Mucosa of descending colon (tissue), 3 donors: ENCODE results near the gene TFDP2. TPM values are rescaled to one million over a fixed set of nuclear protein-coding genes. Genes with fewer than 3 reads are reported as not detected.

Source experiments
- ATAC-seq: fragments of 200-7000 bp; cut with Tn5 transposase; one replicate; pipeline ENCODE4 v1.9.1; 2020; ENCODE audit warnings: mild to moderate bottlenecking, moderate library complexity
- DNase-seq, 3 donors: peaks; one replicate each; pipeline ENCODE4 v3.0.0-alpha.2; 2020
- H3K36me3 ChIP-seq: fragments of 200-600 bp; one replicate; pipeline ENCODE4 v1.8.0; 2021; ENCODE audit warnings: low read depth, mild to moderate bottlenecking
- H3K4me1 ChIP-seq: fragments of 200-600 bp; one replicate; pipeline ENCODE4 v1.8.0; 2021; ENCODE audit warnings: low read depth, mild to moderate bottlenecking
- H3K4me3 ChIP-seq: fragments of 200-600 bp; one replicate; pipeline ENCODE4 v1.8.0; 2021; ENCODE audit warnings: mild to moderate bottlenecking
- H3K9me3 ChIP-seq: fragments of 200-600 bp; one replicate; pipeline ENCODE4 v1.8.0; 2021; ENCODE audit warnings: mild to moderate bottlenecking
- intact Hi-C, 2 donors: fragments of 100-400 bp; cut with DNase I in 1 of 2; cut with micrococcal nuclease in 1 of 2; formaldehyde crosslinking; loops; one replicate each; pipeline versions ENCODE4 v1.11.0 to v1.11.1; 2022; cut with DNase I, micrococcal nuclease
- total RNA-seq, 3 donors: library from RNA; stranded (reverse); fragmentation: NEBNext Ultra II Directional in 2 of 3; extraction: Animal tissue kit (Norgen Biotek cat#: 25700) in 2 of 3; gene quantifications; one replicate each; pipeline versions ENCODE4 v1.2.1 to v1.2.4, GENCODE V29; 2021 to 2023
- TF ChIP-seq, protein P1 (sequence below): fragments of 200-600 bp; IDR thresholded peaks from one replicate; pipeline ENCODE4 v1.8.0; 2022; ENCODE audit warnings: antibody characterized with exemption, mild to moderate bottlenecking
- donor health status: DM: no; HTN: no; CAD: no; lungs with moderate emphysema.
- donor health status: DM: no; HTN: no; CAD: no.
- donor health status: DM: no; HTN: yes; CAD: no.

TFDP2 gene
- total RNA-seq, 3 donors from 2014 or later, result 45.1 to 61.4 (median 54.8) TPM

DNA sequence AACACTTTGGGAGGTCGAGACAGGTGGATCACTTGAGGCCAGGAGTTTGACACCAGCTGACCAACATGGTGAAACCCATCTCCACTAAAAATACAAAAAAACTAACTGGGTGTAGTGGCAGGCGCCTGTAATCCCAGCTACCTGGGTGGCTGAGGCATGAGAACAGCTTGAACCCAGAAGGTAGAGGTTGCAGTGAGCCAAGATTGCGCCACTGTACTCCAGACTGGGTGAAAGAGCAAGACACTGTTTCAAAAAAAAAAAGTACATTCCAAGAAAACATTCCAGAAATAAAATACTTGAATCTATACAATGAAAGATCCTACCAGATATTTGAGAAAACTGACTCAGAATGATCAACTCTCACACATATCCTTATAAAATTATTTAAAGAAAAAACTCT lies 30.4 kb downstream of the TFDP2 start:
- Histone ChIP-seq H3K4me1 (peaks cover 10% of the 10 kb centered on the region), H3K36me3 (no peaks in the 10 kb centered on the region), H3K4me3 (no peak overlapping the region), H3K9me3 (no peaks in the 10 kb centered on the region)
- TF ChIP-seq, protein P1, sequence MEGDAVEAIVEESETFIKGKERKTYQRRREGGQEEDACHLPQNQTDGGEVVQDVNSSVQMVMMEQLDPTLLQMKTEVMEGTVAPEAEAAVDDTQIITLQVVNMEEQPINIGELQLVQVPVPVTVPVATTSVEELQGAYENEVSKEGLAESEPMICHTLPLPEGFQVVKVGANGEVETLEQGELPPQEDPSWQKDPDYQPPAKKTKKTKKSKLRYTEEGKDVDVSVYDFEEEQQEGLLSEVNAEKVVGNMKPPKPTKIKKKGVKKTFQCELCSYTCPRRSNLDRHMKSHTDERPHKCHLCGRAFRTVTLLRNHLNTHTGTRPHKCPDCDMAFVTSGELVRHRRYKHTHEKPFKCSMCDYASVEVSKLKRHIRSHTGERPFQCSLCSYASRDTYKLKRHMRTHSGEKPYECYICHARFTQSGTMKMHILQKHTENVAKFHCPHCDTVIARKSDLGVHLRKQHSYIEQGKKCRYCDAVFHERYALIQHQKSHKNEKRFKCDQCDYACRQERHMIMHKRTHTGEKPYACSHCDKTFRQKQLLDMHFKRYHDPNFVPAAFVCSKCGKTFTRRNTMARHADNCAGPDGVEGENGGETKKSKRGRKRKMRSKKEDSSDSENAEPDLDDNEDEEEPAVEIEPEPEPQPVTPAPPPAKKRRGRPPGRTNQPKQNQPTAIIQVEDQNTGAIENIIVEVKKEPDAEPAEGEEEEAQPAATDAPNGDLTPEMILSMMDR, result no peak
- intact Hi-C loops, result loop anchor here in 1 of 2 donors (10.0 kb wide), 1 partner anchor 166 kb away; no protein-coding TSS in a partner anchor
- ATAC-seq (no peak), DNase-seq (no peak)

DNA sequence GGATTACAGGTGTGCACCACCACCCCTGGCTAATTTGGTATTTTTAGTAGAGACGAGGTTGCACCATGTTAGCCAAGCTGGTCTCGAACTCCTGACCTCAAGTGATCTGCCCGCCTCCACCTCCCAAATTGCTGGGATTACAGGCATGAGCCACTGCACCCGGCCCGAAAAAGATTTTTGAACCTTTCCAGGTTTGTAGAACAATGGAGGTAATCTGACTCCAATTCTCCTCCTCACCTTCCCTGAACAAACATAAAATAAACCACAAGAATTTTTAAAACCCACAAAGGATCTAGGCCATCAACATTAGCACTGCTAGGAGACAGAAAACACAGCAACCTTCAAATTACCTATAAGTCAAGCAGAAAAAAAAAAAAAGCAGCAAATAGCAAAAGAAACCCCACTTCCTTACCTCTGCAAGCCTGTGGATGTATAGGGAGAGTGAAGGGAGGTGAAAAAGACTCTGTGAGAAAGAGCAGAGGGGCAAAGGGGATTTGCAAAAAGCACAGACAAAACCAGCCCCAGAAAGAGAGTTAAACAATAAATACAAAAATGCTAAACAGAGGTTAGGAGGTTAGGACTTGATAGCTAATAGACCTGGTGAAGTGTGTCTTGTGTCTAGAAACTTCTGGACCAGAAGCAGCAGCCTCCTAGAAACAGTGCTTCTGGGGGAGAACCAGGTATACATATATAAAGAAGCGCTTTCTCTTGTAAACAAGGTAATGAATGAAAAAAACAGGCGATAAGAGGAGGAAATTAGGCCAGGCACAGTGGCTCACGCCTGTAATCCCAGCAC lies 32.1 kb downstream of the TFDP2 start:
- peak; percentile 88 for ATAC-seq
- no peak overlapping the region for H3K4me3 ChIP-seq
- intact Hi-C loops, result loop anchor here in 1 of 2 donors (10.0 kb wide), 1 partner anchor 168 kb away; no protein-coding TSS in a partner anchor
- H3K36me3 ChIP-seq, result no peaks in the 10 kb centered on the region
- H3K9me3 ChIP-seq, result no peaks in the 10 kb centered on the region
- H3K4me1 ChIP-seq, result peaks cover 10% of the 10 kb centered on the region
- TF ChIP-seq, protein P1, result no peak
- DNase-seq, result peak in 2 of 3 donors; percentile 20 to 36

DNA sequence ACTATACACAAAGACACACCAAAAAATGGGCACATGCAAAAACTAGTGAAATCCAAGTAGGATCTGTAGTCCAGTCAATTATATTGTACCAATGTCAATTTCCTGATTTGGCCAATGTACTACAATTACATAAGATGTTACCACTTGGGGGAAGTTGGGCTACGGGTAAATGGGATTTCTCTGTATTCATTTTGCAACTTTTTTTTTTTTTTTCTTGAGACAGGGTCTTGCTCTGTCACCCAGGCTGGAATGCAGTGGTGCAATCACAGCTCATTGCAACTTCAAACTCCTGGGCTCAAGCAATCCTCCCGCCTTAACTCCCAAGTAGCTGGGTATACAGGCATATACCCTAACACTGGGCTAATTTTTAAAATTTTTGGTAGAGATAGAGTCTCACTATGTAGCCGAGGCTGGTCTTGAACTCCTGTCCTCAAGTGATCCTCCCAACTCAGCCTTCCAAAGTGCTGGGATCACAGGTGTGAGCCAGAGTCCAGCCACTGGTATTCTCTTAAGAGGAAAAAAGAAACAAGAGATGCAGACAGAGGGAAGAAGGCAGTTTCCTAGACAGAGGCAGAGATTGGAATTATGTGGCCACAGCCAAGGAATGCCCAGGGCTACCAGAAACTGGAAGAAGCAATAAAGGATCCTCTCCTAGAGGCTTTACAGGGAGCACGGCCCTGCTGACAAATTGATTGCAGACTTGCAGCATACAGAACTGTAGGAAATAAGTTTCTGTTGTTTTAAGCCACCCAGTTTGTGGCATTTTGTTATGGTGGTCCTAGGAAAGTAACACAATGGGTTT lies 33.3 kb downstream of the TFDP2 start:
- ATAC-seq, result peak; percentile 16
- Histone ChIP-seq H3K9me3 (no peaks in the 10 kb centered on the region), H3K4me3 (no peak overlapping the region), H3K36me3 (no peaks in the 10 kb centered on the region), H3K4me1 (peaks cover 10% of the 10 kb centered on the region)
- TF ChIP-seq, protein P1, result no peak
- intact Hi-C loops, result loop anchor here in 1 of 2 donors (10.0 kb wide), 1 partner anchor 169 kb away; no protein-coding TSS in a partner anchor
- DNase-seq, result no peak

DNA sequence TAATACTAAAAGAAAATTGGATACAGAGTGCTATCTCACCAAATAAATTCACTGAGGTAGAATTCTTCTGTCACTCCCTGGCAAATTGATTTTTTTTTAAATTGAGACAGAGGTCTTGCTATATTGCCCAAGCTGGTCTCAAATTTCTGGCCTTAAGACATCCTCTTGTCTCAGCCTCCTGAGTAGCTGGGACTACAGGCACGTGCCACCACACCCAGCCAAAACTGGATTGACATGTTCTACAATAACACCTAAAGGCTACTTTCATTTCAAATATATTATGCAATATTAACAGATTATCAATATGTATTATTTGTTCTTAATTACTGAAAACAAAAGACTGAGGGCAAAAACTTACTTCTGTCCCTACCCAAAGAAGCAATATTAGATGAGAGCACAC lies 36.7 kb downstream of the TFDP2 start:
- no peak for ATAC-seq

DNA sequence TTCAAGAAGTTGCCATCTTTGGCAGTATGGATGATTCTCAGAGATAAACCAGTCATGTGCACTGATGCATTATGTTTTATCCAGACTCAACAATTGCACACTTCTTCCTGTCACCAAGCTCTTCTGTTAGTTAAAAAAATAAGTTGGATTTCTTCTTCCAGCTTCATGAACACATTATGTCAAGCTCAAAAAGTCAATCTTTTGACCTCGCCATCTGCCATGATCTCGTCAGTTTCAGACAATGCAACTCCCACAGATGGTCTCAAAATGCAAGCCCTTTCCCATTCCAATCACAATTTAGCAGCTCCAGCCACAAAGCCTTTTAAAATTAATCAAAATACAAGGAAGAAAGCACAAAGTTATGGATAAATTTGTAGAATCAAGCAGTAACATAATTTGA lies 42.8 kb downstream of the TFDP2 start:
- H3K36me3 ChIP-seq, result no peaks in the 10 kb centered on the region
- H3K9me3 ChIP-seq, result no peaks in the 10 kb centered on the region
- ATAC-seq, result no peak
- intact Hi-C loops, result no loop called here
- TF ChIP-seq, protein P1, result no peak
- H3K4me3 ChIP-seq, result no peak overlapping the region
- no peak for DNase-seq
- no peaks in the 10 kb centered on the region for H3K4me1 ChIP-seq

More for the DNA sequence above, 36.7 kb downstream of the TFDP2 start:
- no peaks in the 10 kb centered on the region for H3K9me3 ChIP-seq
- peaks cover 10% of the 10 kb centered on the region for H3K4me1 ChIP-seq
- DNase-seq, result no peak
- H3K36me3 ChIP-seq, result no peaks in the 10 kb centered on the region
- intact Hi-C loops, result loop anchor here in 1 of 2 donors (10.0 kb wide), 1 partner anchor 172 kb away; no protein-coding TSS in a partner anchor
- no peak overlapping the region for H3K4me3 ChIP-seq
- TF ChIP-seq, protein P1, result no peak
